ENCODE measurements around the gene TLE3. TPM values are rescaled to one million over a fixed set of nuclear protein-coding genes. Genes with fewer than 3 reads are reported as not detected.

The TLE3 gene
- total and polyA plus RNA-seq, 2 donors (not counting 1 experiment from before 2014, with no cell fraction given), result 14.6 to 16.5 TPM

GRCh38 chr15:70083946-70084345 is 13.8 kb downstream of the TLE3 start:
- no peak for DNase-seq (ENCODE audit: low read depth in 2 of 2)
- H3K36me3 ChIP-seq (ENCODE audit: control insufficient read depth, insufficient read depth, low read length), result peaks cover 8% of the 10 kb centered on the region
- H3K79me2 ChIP-seq (ENCODE audit: control insufficient read depth, insufficient read depth, low read length), result peaks cover 7% of the 10 kb centered on the region
- H3K27ac ChIP-seq (ENCODE audit: insufficient read depth, low read length), result no peak overlapping the region
- peaks cover 1% of the 10 kb centered on the region for H3K4me1 ChIP-seq (ENCODE audit: control insufficient read depth, extremely low read depth, insufficient read depth, low read length)
- TF ChIP-seq EZH2 (IDR thresholded peaks at IDR 0.05; ENCODE audit: low read length, missing control alignments) (no peak), CTCF (conservative IDR thresholded peaks at IDR 0.05 in 1 of 2, IDR thresholded peaks at IDR 0.05 in 1 of 2; ENCODE audit: low read depth in 1 of 2, low read length in 2 of 2) (no peak)
- H3K9me3 ChIP-seq (ENCODE audit: control insufficient read depth, insufficient read depth, low read depth, low read length), result no peaks in the 10 kb centered on the region
- H3K27me3 ChIP-seq (ENCODE audit: control insufficient read depth, insufficient read depth, low read length), result no peaks in the 10 kb centered on the region
- H3K9ac ChIP-seq (ENCODE audit: insufficient read depth, low read length), result no peak overlapping the region
- no peaks in the 10 kb centered on the region for H4K20me1 ChIP-seq (ENCODE audit: control insufficient read depth, extremely low read depth, insufficient read depth, low read length)
- no peak overlapping the region for H2AFZ ChIP-seq (ENCODE audit: low read length)
- no peak overlapping the region for H3K4me3 ChIP-seq (replicated peaks in 1 of 4; ENCODE audit: control extremely low read depth in 1 of 4, insufficient read depth in 1 of 4, low read depth in 3 of 4, low read length in 4 of 4)
- no peak overlapping the region for H3K4me2 ChIP-seq (ENCODE audit: extremely low read depth, insufficient read depth, low read length)

GRCh38 chr15:70083418-70083817 is 14.3 kb downstream of the TLE3 start:
- H3K9me3 ChIP-seq (ENCODE audit: control insufficient read depth, insufficient read depth, low read depth, low read length), result no peaks in the 10 kb centered on the region
- peaks cover 8% of the 10 kb centered on the region for H3K36me3 ChIP-seq (ENCODE audit: control insufficient read depth, insufficient read depth, low read length)
- no peak overlapping the region for H3K9ac ChIP-seq (ENCODE audit: insufficient read depth, low read length)
- no peaks in the 10 kb centered on the region for H3K4me1 ChIP-seq (ENCODE audit: control insufficient read depth, extremely low read depth, insufficient read depth, low read length)
- DNase-seq (ENCODE audit: low read depth in 2 of 2), result no peak
- TF ChIP-seq CTCF (conservative IDR thresholded peaks at IDR 0.05 in 1 of 2, IDR thresholded peaks at IDR 0.05 in 1 of 2; ENCODE audit: low read depth in 1 of 2, low read length in 2 of 2) (no peak), EZH2 (IDR thresholded peaks at IDR 0.05; ENCODE audit: low read length, missing control alignments) (no peak)
- H3K27ac ChIP-seq (ENCODE audit: insufficient read depth, low read length), result no peak overlapping the region
- no peaks in the 10 kb centered on the region for H3K27me3 ChIP-seq (ENCODE audit: control insufficient read depth, insufficient read depth, low read length)
- H3K4me2 ChIP-seq (ENCODE audit: extremely low read depth, insufficient read depth, low read length), result no peak overlapping the region
- no peak overlapping the region for H3K4me3 ChIP-seq (replicated peaks in 1 of 4; ENCODE audit: control extremely low read depth in 1 of 4, insufficient read depth in 1 of 4, low read depth in 3 of 4, low read length in 4 of 4)
- no peaks in the 10 kb centered on the region for H4K20me1 ChIP-seq (ENCODE audit: control insufficient read depth, extremely low read depth, insufficient read depth, low read length)
- no peak overlapping the region for H2AFZ ChIP-seq (ENCODE audit: low read length)
- H3K79me2 ChIP-seq (ENCODE audit: control insufficient read depth, insufficient read depth, low read length), result peaks cover 7% of the 10 kb centered on the region

GRCh38 chr15:70082281-70082900 is 15.3 kb downstream of the TLE3 start:
- DNase-seq (ENCODE audit: low read depth in 2 of 2), result no peak
- Histone ChIP-seq H3K9ac (ENCODE audit: insufficient read depth, low read length) (no peak overlapping the region), H2AFZ (ENCODE audit: low read length) (no peak overlapping the region), H3K79me2 (ENCODE audit: control insufficient read depth, insufficient read depth, low read length) (peaks cover 7% of the 10 kb centered on the region), H4K20me1 (ENCODE audit: control insufficient read depth, extremely low read depth, insufficient read depth, low read length) (no peaks in the 10 kb centered on the region), H3K27me3 (ENCODE audit: control insufficient read depth, insufficient read depth, low read length) (no peaks in the 10 kb centered on the region), H3K4me1 (ENCODE audit: control insufficient read depth, extremely low read depth, insufficient read depth, low read length) (no peaks in the 10 kb centered on the region), H3K36me3 (ENCODE audit: control insufficient read depth, insufficient read depth, low read length) (peaks cover 8% of the 10 kb centered on the region), H3K27ac (ENCODE audit: insufficient read depth, low read length) (no peak overlapping the region), H3K4me2 (ENCODE audit: extremely low read depth, insufficient read depth, low read length) (no peak overlapping the region), H3K4me3 (replicated peaks in 1 of 4; ENCODE audit: control extremely low read depth in 1 of 4, insufficient read depth in 1 of 4, low read depth in 3 of 4, low read length in 4 of 4) (no peak overlapping the region), H3K9me3 (ENCODE audit: control insufficient read depth, insufficient read depth, low read depth, low read length) (no peaks in the 10 kb centered on the region)
- TF ChIP-seq CTCF (conservative IDR thresholded peaks at IDR 0.05 in 1 of 2, IDR thresholded peaks at IDR 0.05 in 1 of 2; ENCODE audit: low read depth in 1 of 2, low read length in 2 of 2), result no peak
- no peak for TF ChIP-seq EZH2 (IDR thresholded peaks at IDR 0.05; ENCODE audit: low read length, missing control alignments)

All from fibroblast of lung (primary cell).